Neutrophil (primary cell): ENCODE measurements around the gene CBFA2T3.

Source experiments
- H3K27ac ChIP-seq: fragments of 200-600 bp; sonication (generic); 2 replicates; pipeline ENCODE4 v1.5.1; 2016; ENCODE audit warnings: mild to moderate bottlenecking, moderate library complexity
- H3K27me3 ChIP-seq: fragments of 200-600 bp; sonication (generic); 2 replicates; pipeline ENCODE4 v1.6.0; 2016; ENCODE audit warnings: mild to moderate bottlenecking
- H3K36me3 ChIP-seq: fragments of 200-600 bp; sonication (generic); 2 replicates; pipeline ENCODE4 v1.5.1; 2017
- H3K4me1 ChIP-seq, 2 experiments: fragments of 200-600 bp in 1 of 2; sonication (generic) in 1 of 2; 1 replicate in 1 of 2; 2 replicates in 1 of 2; pipeline versions ENCODE4 v1.5.1 to v1.6.1; 2013 to 2016; ENCODE audit warnings: low read depth in 1 of 2, low read length in 1 of 2, mild to moderate bottlenecking in 1 of 2, moderate library complexity in 1 of 2; ENCODE audit not compliant: control insufficient read depth in 1 of 2, insufficient read depth in 1 of 2
- H3K4me3 ChIP-seq, 2 experiments: fragments of 200-600 bp in 1 of 2; sonication (generic) in 1 of 2; 1 replicate in 1 of 2; 2 replicates in 1 of 2; pipeline ENCODE4 v1.5.1; 2013 to 2016; ENCODE audit warnings: low read depth in 1 of 2, low read length in 1 of 2, mild to moderate bottlenecking in 1 of 2, moderate library complexity in 1 of 2
- H3K9me3 ChIP-seq: fragments of 200-600 bp; sonication (generic); 2 replicates; pipeline ENCODE4 v1.5.1; 2016
- CTCF ChIP-seq: fragments of 200-600 bp; sonication (generic); IDR thresholded peaks from 2 replicates; pipeline ENCODE4 v1.5.1; 2016; ENCODE audit warnings: antibody characterized with exemption

Gene CBFA2T3

GRCh38 chr16:88881007-88881615, 95.9 kb downstream of the CBFA2T3 start:
- H3K36me3 ChIP-seq = peaks cover 100% of the 10 kb centered on the region
- no peak for TF ChIP-seq CTCF
- no peak overlapping the region for H3K4me3 ChIP-seq

GRCh38 chr16:88880226-88881006, 96.6 kb downstream of the CBFA2T3 start:
- no peak overlapping the region for H3K27ac ChIP-seq
- no peaks in the 10 kb centered on the region for H3K4me1 ChIP-seq
- peaks cover 100% of the 10 kb centered on the region for H3K36me3 ChIP-seq
- H3K4me3 ChIP-seq = no peak overlapping the region
- H3K27me3 ChIP-seq = no peaks in the 10 kb centered on the region
- H3K9me3 ChIP-seq = no peaks in the 10 kb centered on the region
- TF ChIP-seq CTCF = no peak

More at GRCh38 chr16:88881007-88881615, 95.9 kb downstream of the CBFA2T3 start:
- H3K4me1 ChIP-seq = no peaks in the 10 kb centered on the region
- no peaks in the 10 kb centered on the region for H3K27me3 ChIP-seq
- no peaks in the 10 kb centered on the region for H3K9me3 ChIP-seq
- no peak overlapping the region for H3K27ac ChIP-seq

- H3K36me3 ChIP-seq = peaks cover 100% of the 10 kb centered on the region
Observed at GRCh38 chr16:88879788-88880055, 97.3 kb downstream of the CBFA2T3 start.

GRCh38 chr16:88878967-88879787, 97.8 kb downstream of the CBFA2T3 start:
- Histone ChIP-seq H3K27me3 (no peaks in the 10 kb centered on the region), H3K9me3 (no peaks in the 10 kb centered on the region), H3K27ac (no peak overlapping the region), H3K36me3 (peaks cover 100% of the 10 kb centered on the region), H3K4me1 (no peaks in the 10 kb centered on the region), H3K4me3 (no peak overlapping the region)
- no peak for TF ChIP-seq CTCF

More at GRCh38 chr16:88879788-88880055, 97.3 kb downstream of the CBFA2T3 start:
- Histone ChIP-seq H3K4me3 (no peak overlapping the region), H3K27ac (no peak overlapping the region), H3K4me1 (no peaks in the 10 kb centered on the region), H3K27me3 (no peaks in the 10 kb centered on the region), H3K9me3 (no peaks in the 10 kb centered on the region)
- TF ChIP-seq CTCF = no peak

- no peaks in the 10 kb centered on the region for H3K4me1 ChIP-seq
- H3K9me3 ChIP-seq = no peaks in the 10 kb centered on the region
- no peaks in the 10 kb centered on the region for H3K27me3 ChIP-seq
- no peak for TF ChIP-seq CTCF
- no peak overlapping the region for H3K4me3 ChIP-seq
- no peak overlapping the region for H3K27ac ChIP-seq
- H3K36me3 ChIP-seq = peaks cover 98% of the 10 kb centered on the region
Observed at GRCh38 chr16:88878356-88878755, 98.7 kb downstream of the CBFA2T3 start.
